Articular chondrocyte of knee joint (primary cell): ENCODE data around the gene PHKG2. TPM values are rescaled to one million over a fixed set of nuclear protein-coding genes. Genes with fewer than 3 reads are reported as not detected.

Experiments
- small RNA-seq: library from RNA; depleted of rRNA; stranded (forward); fragments of <200 nt; gene quantifications from one replicate; pipeline ENCODE3, GENCODE V24; 2012
- total RNA-seq: library from RNA; depleted of rRNA; stranded (reverse); fragments of >200 nt; gene quantifications from 2 replicates; pipeline ENCODE4 v1.2.3, GENCODE V29; 2012

The PHKG2 gene
- total RNA-seq = 15.2 and 17.4 TPM in 2 replicates

GRCh38 chr16:30747799-30748633 is at the start of gene PHKG2:
Gene PHKG2, plus strand, starts transcription at chr16:30748425. Its CDS starts 396 bp downstream, at chr16:30748821.

GRCh38 chr16:30698816-30699614 is 49.2 kb upstream of the PHKG2 start, which contains the start of gene SRCAP:
Gene SRCAP, plus strand, starts transcription at chr16:30699171. Its CDS starts 1,654 bp downstream, at chr16:30700825.

GRCh38 chr16:30761928-30762902 is 14.0 kb downstream of the PHKG2 start, which contains the start of the genes CFAP119 and RNF40:
Gene CFAP119, minus strand, starts transcription at chr16:30762062. Its CDS starts 314 bp downstream, at chr16:30761748.
Gene RNF40, plus strand, starts transcription at chr16:30762322. Its CDS starts 224 bp downstream, at chr16:30762546.

GRCh38 chr16:30786936-30787612 is 38.8 kb downstream of the PHKG2 start, which contains the start of gene ZNF629:
Gene ZNF629, minus strand, starts transcription at chr16:30787205. Its CDS starts 2,723 bp downstream, at chr16:30784482.

Small RNA genes lying within 50 kb of the gene (small RNA-seq; reads per million reads assigned to genes)
- gene RNU6-1043P (not detected), gene SNORA30 (51.8 reads per million, percentile 97 among the genes with 10 or more reads in this experiment)

Other genes starting within 250 kb of the PHKG2 start
- gene ZNF768, start 221.9 kb upstream of the PHKG2 start, total RNA-seq = 15.3 and 18.1 TPM in 2 replicates
- 12.9 and 13.0 TPM in 2 replicates for gene ZNF747, start 213.6 kb upstream of the PHKG2 start, total RNA-seq
- gene ZNF764, start 190.1 kb upstream of the PHKG2 start, total RNA-seq = 4.8 and 5.8 TPM in 2 replicates
- gene ZNF688, start 176.7 kb upstream of the PHKG2 start, total RNA-seq = 7.6 and 8.0 TPM in 2 replicates
- 10.5 and 11.1 TPM in 2 replicates for gene ZNF785, start 162.7 kb upstream of the PHKG2 start, total RNA-seq
- 6.1 and 6.6 TPM in 2 replicates for gene ZNF689, start 138.0 kb upstream of the PHKG2 start, total RNA-seq
- 5.9 and 7.3 TPM in 2 replicates for gene PRR14, start 97.5 kb upstream of the PHKG2 start, total RNA-seq
- 22.2 and 22.8 TPM in 2 replicates for gene FBRS, start 90.0 kb upstream of the PHKG2 start, total RNA-seq
- 17.9 and 20.4 TPM in 2 replicates for gene SRCAP, start 49.3 kb upstream of the PHKG2 start, total RNA-seq
- gene CFAP119, start 13.6 kb downstream of the PHKG2 start, total RNA-seq = 2.1 and 2.2 TPM in 2 replicates
- 63.6 and 70.5 TPM in 2 replicates for gene RNF40, start 13.9 kb downstream of the PHKG2 start, total RNA-seq
- 14.5 and 16.2 TPM in 2 replicates for gene ZNF629, start 38.8 kb downstream of the PHKG2 start, total RNA-seq
- 34.6 and 38.0 TPM in 2 replicates for gene BCL7C, start 145.7 kb downstream of the PHKG2 start, total RNA-seq
- gene CTF1, start 148.2 kb downstream of the PHKG2 start, total RNA-seq = 2.4 and 2.6 TPM in 2 replicates
- 11.5 and 12.0 TPM in 2 replicates for gene FBXL19, start 175.1 kb downstream of the PHKG2 start, total RNA-seq
- gene ORAI3, start 200.6 kb downstream of the PHKG2 start, total RNA-seq = 34.4 and 37.7 TPM in 2 replicates
- gene SETD1A, start 209.3 kb downstream of the PHKG2 start, total RNA-seq = 2.5 and 4.0 TPM in 2 replicates
- 42.6 and 51.9 TPM in 2 replicates for gene HSD3B7, start 236.8 kb downstream of the PHKG2 start, total RNA-seq